GM21381 (cell line): ENCODE results near the gene TERT.
"Not testable (repeated sequence)": the region's sequence is repeated elsewhere in the genome, so short reads cannot be mapped to it uniquely, and the experiment has no call there.

Experiments
- ATAC-seq: cut with Tn5 transposase; IDR thresholded peaks from one replicate; pipeline ENCODE4 v1.9.1; 2021; ENCODE audit warnings: mild to moderate bottlenecking, moderate library complexity; ENCODE audit not compliant: unreplicated experiment

TERT gene

DNA sequence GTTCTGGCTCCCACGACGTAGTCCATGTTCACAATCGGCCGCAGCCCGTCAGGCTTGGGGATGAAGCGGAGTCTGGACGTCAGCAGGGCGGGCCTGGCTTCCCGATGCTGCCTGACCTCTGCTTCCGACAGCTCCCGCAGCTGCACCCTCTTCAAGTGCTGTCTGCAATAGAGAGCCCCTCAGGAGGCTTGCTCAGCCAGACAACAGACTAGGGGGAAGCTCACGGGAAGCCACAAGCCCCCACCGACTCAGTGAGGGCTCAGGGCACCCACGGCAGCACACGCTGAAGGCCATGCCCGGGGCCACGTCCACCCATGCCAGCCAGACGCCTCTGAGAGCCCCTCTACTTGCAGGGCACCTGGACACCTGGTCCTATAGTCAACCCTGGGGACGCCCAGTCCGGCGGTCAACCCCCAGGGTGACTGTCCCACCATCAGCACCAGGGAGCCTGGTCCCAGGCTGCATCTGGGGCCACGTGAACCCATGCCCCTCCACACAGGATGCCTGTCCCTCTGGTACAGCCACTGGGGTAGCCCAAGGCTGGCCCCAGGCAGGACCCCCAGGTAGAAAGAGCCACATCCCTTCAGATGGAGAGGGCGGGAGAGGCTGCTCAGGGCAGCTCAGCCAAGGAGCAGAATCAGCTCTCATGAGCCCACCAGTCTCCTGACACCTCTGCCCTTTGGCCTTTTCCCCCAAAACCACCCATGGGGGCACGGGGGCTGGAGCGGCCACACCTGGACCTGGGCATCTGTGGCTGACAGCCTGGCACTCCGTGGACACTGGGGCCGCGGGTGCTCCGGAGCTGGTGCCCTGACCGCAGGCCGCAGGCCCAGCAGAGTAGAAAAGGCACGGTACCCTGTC is 14.5 kb downstream of the TERT start:
- no peak for ATAC-seq

DNA sequence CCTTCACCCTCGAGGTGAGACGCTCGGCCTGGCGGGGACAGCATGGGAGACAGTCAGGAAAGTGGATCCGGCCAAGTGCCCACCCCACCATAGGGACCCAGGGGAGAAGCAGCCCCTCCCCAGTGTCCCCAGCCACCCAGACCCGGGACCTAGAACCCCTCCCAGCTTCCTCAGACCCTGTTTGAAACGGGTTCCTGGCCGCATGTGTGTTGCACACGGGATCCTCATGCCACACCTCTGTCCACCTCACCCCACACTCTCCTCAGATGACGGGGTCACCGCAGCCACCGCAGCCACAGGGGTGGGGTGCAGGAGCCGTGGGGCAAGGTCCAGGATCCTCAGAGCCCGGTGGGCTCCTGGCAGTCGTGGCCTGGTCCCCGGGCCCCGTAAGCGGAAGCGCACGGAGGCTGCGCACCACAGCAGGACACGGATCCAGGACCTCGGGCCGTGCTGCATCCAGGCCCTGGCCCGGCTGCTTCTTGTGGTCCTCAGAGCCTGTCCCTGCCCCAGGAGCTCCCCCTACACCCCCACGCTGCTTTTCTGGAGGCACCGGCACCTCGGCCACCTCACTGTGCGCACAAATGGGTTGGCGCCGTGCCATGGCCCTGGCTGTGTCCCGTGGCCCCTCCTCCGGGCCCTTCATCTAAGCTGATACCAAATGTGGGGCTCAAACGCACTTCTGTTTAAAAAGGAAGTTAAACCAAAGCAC is 15.3 kb downstream of the TERT start:
- ATAC-seq, result no peak

DNA sequence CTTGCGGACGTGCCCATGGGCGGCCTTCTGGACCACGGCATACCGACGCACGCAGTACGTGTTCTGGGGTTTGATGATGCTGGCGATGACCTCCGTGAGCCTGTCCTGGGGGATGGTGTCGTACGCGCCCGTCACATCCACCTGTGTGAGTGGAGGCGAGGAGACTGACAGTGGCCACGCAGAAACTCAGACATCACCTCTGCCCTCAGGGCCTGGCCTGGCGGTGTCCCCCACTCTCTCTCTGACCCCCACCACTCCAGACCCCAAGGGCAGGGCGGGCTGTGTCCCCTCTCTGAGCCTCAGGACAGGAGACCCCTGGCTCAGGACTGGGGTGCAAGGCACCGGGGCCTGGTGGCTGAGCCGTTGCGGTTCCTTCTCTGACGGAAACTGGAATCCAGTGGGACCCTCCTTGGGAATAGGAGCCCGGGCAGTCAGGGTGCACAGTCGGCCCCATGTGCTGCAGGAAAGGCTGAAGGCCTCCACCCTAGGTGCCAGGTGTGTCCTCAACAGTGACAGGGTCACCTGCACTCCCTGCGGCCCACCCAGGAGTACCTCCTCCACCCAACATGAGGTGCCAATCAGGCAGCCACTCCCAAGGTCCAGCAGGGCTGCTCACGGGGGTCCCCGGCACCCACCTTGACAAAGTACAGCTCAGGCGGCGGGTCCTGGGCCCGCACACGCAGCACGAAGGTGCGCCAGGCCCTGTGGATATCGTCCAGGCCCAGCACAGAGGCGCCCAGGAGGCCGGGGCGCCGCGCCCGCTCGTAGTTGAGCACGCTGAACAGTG is 16.0 kb downstream of the TERT start:
- ATAC-seq, result no peak

DNA sequence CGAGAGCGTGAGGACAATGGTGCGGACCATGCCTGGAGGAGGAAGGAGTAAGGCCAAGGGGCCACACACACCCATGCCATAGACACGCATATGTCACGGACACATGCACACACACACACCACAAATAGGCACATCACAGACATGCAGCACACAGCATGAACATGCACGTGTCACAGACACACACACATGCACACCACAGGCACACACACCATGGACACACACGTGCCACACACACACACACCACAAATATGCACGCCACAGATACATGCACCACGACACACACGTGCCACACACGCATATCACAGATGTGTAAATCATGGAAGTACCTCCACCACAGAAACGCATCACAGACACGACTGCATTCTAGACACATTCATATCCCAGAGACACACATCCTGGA is 16.7 kb downstream of the TERT start:
- no peak for ATAC-seq

DNA sequence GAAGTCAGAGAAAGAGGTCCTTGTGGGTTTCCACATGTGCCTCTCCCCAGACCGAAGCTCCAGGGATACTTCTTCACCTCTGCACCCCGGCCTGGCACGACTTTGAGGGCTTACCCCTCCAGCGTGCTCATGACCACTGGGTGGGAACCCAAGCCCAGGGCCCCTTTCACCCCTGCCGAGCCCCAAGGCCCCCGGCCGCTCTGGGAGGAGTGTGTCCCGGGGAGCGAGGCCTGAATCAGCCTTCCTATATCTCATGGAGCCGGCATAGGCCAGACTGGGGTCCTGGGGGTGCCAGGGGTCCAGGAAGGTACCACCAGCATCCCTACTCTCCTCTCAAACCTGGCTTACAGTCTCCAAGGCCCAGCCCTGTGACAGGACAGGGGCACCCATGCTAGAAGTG is 17.1 kb downstream of the TERT start:
- no peak for ATAC-seq

DNA sequence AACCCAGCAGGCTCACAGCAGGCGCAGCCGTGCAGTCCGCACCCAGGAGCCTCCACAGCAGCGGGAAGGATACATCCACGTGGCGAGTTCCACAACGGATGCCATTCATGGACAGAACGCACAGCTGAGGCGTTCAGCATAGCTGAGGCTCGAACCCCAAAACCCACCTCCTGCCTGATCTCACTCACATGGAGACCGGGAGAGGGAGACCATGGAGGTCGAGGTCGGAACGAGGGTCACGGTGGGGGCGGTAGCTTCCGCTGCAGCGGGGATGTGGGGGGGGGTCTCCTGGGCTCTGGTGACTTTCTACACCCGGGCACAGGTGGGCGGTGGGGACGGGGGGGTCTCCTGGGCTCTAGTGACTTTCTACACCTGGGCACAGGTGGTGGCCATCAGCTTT is 17.5 kb downstream of the TERT start:
- ATAC-seq, result no peak

DNA sequence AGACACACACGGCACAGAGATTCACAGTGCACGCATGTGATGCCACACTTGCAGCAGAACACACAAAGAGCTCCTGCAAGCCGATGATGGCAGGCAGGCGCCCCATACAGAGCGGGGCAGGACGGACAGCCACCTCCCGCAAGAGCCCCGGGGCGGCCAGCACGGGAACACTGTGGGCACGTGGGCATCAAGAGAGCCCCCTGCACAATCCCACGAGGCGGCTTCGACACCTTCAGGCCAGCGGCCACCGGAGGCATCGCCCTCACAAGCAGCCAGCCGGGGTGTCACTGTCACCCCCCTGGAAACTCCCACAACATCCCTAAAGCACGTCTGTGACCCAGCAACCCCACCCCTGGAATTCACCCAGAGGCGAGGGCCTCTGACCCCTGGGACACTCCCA is 17.9 kb downstream of the TERT start:
- ATAC-seq, result no peak

DNA sequence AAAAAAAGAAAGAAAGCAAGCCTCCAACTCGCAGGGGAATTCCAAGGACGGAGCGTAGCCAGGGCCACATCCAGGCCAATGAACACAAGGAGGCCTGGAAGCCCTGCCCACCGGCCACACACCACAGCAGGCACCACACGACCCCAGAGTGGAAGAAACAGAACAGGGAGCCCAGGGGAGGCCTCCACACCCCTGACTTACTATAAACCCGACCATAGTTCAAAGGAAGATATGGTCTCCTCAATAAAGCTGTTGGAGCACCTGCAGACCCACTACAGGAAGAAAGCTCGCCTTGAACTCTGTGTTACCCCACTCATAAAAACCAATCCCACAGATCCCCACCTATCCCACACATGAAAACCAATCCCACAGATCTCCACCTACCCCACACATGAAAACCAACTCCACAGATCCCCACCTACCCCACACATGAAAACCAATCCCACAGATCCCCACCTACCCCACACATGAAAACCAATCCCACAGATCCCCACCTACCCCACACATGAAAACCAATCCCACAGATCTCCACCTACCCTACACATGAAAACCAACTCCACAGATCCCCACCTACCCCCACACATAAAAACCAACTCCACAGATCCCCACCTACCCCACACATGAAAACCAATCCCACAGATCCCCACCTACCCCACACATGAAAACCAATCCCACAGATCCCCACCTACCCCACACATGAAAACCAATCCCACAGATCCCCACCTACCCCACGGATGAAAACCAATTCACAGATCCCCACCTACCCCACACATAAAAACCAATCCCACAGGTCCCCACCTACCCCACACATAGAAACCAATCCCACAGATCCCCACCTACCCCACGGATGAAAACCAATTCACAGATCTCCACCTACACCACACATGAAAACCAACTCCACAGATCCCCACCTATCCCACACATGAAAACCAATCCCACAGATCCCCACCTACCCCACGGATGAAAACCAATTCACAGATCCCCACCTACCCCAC is 19.2 kb downstream of the TERT start:
- ATAC-seq, result not testable (repeated sequence)

DNA sequence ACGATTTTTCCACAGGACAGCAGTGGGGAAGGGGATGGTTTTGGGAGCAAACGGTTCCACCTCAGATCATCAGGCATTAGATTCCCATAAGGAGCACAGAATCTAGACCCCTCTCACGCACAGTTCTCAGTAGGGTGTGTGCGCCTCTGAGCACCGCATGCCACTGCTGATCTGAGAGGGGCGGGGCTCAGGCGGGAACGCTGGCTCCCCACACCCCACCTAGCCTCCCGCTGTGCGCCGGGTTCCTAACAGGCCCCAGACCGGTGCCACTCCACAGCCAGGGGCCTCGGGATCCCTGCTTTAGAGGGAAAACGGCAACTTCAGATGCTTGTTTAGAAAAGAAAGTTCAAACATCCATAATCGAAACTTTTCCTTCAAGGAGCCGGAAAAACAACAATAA is 20.4 kb downstream of the TERT start:
- ATAC-seq, result no peak

DNA sequence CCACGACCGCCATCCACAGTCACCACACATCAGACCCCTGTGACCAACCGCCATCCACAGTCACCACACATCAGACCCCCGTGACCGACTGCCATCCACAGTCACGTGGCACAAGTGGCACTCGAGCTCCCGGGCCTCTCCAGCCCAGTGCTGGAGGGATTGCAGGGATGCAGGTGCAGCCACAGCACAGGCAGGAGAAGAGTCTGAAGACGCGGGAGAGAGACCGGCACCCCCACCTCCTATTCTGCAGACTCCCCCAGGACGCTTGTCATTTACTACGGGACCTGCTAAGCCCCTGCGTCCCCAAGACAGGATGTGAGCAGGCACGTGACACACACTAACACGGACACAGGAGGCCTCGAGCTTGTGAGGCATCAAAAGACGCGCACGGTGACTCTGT is 21.1 kb downstream of the TERT start:
- ATAC-seq, result no peak

DNA sequence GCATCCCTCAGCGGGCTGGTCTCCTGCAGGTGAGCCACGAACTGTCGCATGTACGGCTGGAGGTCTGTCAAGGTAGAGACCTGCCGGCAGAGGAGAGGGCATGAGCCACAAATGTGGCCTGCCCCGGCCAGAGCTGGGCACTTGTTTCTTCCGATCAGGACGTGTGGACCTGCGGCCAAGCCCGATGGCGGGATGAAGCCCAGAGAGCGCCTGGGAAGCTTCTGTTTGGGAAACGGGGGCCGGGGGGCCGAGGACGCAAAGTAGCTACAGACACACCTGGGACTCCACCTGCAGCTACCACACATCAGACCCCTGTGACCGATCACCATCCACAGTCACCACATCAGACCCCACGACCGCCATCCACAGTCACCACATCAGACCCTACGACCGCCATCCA is 22.7 kb downstream of the TERT start:
- ATAC-seq, result no peak

DNA sequence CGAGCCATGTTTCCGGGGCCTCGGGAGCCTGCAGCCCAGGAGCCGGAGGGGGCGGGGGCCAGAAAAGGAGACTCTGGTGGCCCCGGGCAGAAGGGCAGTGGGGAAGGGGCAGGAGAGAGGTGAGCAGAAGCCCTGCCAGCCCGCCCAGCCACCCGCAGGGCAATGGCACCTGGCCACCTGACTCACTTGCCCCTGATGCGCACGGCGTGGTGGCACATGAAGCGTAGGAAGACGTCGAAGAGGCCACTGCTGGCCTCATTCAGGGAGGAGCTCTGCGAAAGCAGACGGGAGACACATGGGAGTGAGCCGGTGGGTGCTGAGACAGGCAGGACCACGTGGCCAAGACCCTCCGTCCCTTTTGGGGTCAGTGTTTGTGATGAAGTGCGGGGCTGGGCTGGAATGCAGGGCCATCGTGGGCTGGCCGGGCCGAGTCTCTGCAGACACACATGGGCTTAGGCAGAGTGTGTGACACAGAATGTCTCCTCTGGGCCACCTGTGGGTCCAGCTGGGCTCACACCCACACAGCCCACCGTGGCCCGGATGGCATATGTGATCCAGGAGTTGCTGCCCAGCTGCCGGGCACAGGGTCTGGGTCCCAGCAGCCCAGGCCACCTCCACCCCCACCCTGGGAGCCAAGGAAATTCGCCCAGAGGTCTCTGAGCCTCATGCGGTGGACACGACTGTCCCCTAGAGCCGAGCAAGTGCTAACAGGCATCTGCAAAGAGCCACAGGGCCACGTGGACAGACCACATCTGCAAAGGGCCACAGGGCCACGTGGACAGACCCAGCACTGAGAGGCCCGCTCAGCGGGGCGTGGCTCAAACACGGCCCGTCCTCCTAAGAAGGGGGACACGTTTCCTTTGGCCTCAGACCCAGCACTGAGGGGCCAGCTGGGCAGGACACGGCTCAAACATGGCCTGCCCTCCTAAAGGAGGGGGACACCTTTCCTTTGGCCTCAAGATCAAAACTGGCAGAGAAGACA is 23.6 kb downstream of the TERT start:
- no peak for ATAC-seq

DNA sequence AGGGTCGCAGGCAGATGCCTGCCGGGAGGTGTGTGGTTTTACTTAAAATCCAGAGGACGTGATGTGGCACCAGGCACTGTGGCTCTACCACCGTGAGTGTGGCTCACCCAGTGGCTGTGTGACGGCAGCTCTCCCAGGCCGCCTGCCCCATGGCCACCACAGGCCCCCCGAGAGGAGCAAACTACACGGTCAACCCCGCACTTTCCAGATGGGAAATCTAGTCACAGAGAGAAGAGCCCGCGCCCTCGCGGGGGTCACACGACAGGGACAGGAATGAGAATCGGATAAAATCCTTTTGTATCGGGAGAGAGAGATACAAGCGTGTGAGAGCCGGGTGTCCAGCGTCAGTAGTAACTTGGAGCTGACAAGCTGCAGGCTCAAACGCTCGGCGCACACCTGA is 24.4 kb downstream of the TERT start:
- no peak for ATAC-seq

DNA sequence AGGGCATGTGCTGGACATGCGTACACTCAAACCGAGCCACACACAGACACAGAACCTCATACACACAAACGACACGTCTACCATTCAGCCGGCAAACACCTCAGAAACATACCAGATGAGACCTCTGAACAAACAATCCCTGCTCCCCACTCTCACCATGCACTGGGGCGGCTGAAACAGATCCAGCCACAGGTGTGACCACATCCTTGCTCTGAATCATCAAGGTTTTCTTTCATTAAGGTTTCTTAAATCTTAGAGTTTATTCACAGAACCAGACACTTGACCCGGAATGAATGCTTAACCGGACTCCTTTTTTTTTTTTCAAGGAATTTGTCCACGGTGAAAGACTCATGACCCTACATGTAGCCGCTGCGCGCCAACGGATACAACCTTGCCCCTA is 26.2 kb downstream of the TERT start:
- no peak for ATAC-seq

DNA sequence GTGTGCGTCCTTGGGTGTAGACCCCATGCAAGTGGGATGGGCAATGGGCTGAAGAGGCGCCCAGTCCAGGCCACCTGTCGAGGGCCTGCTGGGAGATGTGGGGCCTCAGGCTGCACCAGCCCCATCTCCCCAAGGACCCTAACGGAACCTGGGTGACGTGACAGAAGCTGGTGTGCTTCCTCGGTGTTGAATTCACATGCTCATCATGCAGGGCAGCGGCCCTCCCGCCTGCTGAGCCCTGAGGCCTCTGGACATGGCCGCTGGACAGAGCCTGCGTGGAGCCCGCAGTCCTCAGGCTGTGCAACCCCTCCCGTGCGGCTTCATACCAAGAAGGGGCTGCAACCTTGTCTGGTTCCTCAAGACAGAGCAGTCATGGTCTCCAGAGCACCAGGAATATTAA is 26.8 kb downstream of the TERT start:
- ATAC-seq, result no peak

DNA sequence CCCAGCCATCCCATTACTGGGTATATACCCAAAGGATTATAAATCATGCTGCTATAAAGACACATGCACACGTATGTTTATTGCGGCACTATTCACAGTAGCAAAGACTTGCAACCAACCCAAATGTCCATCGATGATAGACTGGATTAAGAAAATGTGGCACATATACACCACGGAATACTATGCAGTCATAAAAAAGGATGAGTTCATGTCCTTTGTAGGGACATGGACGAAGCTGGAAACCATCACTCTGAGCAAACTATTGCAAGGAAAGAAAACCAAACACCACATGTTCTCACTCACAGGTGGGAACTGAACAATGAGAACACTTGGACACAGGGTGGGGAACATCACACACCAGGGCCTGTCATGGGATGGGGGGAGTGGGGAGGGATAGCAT is 27.4 kb downstream of the TERT start:
- not testable (repeated sequence) for ATAC-seq

DNA sequence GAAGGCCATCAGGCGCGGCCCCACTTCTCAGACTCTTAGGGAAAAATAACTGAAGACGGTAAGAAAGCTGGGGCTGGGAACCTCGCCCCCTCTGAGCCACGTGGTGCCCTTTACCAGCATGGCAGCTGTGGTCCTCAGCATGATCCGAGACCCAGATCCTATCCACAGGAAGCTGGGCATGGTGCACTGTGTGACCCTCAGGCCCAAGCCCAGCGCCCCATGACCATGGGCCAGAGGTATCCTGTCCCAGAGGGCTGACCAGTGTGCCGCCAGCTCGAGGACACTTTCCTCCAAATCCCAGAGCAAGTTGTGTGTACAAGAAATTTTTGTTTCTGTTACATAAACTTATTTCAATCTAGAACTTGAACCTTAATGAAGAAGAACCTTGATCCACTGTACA is 28.1 kb downstream of the TERT start:
- ATAC-seq, result no peak

DNA sequence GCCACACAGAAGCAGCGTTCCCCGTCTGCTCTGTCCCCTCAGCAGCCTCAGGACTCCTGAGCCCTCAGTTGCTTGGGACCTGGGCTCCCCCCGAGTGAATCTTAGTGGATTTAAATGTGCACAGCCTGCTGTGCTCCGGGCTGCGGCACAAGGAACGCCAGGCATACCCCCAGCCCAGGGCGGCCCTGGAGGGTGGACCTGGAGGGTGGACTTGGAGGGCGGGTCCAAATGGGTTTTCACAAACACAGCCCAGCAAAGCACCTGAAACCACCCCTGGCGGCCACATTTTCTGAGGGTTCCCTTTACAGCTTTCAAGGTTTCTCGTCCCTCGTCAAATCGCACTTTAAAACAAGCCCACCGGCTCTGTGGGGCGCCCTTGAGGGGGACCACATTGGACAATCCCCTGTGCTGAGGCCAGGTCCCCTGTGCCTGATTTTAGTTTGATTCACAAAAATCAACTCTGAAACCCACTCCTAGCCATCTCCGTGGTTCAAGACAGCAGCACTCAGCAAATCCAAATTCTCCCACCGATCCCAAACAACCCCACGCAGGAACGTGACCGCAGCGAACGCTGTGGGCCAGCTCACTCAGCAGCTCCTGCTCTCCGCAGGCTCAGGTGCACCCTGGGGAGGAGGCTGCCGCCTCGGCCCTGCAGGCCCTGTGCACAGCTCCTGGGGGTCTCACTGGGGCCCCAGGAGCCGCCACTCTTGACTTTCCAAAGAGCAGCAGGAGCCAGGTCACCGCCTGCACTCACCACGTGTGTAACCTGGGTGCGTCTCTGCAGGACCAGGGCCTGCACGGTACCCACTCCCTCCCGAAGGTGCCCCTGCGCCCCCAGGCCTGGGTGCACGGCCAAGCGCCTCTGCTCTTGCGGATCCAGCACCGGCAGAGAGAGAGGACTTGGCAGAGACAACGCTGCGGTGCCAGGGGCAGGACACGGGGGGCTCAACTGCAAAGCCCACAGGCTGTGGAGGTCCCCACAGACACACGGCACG is 29.1 kb downstream of the TERT start:
- no peak for ATAC-seq
